HG03342 (cell line): Measurements from ENCODE around the gene PLA2G2E.
"Not testable (repeated sequence)": the region's sequence is repeated elsewhere in the genome, so short reads cannot be mapped to it uniquely, and the experiment has no call there.

Experiments used
- ATAC-seq: cut with Tn5 transposase; IDR thresholded peaks from one replicate; pipeline ENCODE4 v1.9.1; 2021; ENCODE audit warnings: mild to moderate bottlenecking, moderate library complexity; ENCODE audit not compliant: unreplicated experiment

Gene PLA2G2E

DNA sequence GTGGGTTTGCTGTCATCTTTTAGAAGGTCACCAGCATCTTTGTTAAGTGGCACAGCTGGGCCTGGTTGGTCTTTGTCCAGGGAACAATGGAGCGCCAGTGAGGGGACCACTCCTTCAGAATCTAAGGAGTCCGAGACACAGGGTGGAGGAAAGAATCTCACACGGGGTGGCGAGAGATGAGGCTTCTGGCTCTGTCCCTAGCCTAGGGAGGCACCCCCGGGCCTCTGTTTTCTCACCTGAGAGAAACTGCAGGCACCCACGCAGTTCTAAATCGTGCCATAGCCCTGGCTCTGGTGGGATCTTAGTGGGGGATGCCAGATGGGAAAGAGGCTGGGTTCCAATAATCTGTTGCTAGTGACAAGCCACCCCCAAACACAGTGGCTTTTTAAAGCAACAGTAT lies 10.9 kb upstream of the PLA2G2E start:
- no peak for ATAC-seq

- no peak for ATAC-seq
These were observed 9.4 kb upstream of the PLA2G2E start for GRCh38 chr1:19932866-19933265.

GRCh38 chr1:19927130-19927421 lies 3.7 kb upstream of the PLA2G2E start:
- ATAC-seq, result not testable (repeated sequence)

DNA sequence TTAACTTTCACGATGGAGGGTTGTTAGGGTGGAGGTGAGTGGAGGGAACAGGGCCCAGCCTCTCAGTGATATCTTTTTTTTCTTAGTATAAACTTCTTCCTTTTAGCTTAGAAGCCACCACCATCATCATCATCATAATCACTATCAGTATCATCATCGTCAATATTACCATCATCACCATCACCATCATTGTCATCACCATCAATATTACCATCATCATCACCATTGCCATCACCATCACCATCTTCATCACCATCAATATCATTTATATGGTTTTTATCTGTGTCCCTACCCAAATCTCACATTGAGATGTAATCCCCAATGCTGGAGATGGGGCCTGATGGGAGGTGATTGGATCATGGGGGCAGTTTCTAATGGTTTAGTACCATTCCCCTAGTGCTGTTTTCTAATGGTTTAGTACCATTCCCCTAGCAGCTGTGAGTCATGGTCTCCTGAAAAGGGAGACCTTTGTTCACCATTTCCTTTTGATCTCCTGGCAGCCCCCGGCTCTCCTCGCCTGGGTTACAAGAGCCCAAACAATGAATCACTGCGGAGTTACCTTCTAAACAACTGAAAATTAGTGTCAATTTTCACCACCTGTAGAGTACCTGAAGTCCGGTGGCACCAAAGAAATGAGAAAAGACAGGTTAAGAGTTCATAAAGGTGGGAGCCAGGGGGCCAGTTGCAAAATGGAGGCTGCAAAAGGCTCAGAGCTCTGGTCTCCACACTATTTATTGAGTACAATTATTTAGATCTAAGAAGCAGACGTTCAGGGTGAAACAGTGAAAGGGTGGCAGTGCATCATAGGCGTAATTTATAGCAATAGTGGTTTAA lies 3.1 kb upstream of the PLA2G2E start:
- no peak for ATAC-seq

GRCh38 chr1:19925342-19926070 lies 2.1 kb upstream of the PLA2G2E start:
- no peak for ATAC-seq

DNA sequence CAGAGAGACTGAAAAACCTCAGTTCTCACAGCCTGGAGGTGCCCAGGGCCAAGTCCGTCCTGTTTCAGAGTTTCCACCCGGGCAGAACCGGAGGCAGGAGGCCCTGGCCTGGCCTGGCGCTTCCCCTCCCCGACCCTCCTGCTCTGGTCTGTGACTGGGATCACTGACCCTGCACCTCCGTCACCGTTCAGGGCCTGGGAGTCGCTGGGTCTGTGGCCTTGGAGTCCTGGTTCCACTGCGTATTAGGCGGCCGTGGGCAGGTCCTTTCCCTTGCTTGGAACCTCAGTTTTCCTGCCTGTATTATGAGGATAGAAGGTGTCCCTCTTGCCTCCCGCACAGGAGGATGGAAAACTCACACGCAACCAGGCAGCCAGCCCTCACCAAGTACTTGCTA lies 533 bp upstream of the PLA2G2E start:
- no peak for ATAC-seq

DNA sequence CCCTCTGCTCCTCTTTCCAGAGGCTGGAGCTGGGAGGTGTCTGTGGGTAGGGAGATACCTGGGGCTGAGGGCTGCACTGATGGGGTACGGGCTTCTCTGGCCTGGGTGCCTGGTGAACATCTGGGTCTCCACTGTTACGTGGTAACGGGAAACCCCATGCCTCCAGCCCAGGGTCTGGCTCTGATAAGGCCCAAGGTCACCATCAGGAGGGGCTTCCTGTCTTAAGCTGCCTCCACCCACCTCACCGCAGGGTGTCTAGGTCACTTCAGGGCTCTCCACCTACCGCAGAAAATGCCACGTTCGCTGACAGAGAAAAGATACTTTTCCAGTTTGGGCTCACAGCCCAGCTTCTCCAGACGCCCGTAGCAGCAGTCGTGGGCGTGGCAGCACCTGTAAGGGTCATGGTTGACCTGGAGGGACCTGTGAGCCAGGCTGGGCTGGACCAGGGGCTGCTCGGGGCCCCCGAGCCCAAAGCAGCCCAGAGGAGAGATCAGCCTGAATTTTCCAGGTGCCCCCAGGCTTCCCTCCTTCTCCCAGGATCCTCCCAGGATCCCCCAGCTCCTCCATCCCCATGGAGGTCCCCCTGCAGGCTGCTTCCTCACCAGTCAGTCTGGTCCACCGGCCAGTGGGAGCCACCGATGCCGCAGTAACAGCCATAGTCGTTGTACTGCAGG lies 1.3 kb downstream of the PLA2G2E start:
- ATAC-seq, result no peak

DNA sequence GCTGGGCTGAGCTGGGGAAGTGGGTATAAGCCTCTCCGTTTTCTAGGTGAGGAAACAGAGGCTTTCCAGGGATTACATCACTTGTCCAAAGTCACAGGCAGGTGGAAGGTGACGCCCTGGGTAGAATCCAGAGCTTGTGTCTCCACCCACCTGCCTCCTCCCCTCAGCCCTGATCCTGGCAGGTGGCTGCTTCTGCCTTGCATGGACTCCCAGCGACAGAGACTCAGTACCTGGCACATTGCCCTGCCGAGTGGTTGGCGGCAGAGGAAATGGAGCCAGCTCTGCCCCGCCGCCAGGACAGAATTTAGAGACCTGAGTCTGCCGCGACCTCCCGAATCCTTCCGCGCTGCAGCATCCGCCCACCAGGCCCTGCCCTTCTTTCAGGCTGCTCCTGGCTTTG lies 2.1 kb downstream of the PLA2G2E start:
- no peak for ATAC-seq

- no peak for ATAC-seq
These were observed 3.2 kb downstream of the PLA2G2E start for GRCh38 chr1:19920132-19920710.

- ATAC-seq, result no peak
These were observed 5.4 kb downstream of the PLA2G2E start for GRCh38 chr1:19918057-19918456.

DNA sequence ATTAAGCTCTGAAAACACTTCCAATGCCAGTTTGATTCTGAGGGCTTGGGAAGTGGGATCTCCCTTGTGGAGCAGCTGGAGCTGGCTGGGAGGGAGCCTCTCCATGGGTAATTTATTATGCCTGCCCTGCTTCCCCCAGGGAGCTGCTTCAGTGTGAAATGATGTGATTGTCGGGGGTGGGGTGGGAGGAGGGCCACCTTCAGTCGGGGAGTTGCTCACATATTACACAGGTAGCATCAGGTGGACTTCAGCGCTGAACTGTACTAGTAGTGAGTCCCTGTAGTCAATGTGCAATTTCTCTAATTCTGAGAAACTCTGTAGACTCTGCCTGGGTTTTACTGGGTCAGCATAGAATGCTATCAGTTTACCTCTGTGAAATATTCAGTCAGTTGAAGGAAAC lies 12.8 kb downstream of the PLA2G2E start:
- no peak for ATAC-seq

GRCh38 chr1:19909971-19910370 lies 13.4 kb downstream of the PLA2G2E start:
- no peak for ATAC-seq

GRCh38 chr1:19909392-19909791 lies 14.0 kb downstream of the PLA2G2E start:
- ATAC-seq, result no peak

GRCh38 chr1:19907456-19907855 lies 16.0 kb downstream of the PLA2G2E start:
- ATAC-seq, result no peak

DNA sequence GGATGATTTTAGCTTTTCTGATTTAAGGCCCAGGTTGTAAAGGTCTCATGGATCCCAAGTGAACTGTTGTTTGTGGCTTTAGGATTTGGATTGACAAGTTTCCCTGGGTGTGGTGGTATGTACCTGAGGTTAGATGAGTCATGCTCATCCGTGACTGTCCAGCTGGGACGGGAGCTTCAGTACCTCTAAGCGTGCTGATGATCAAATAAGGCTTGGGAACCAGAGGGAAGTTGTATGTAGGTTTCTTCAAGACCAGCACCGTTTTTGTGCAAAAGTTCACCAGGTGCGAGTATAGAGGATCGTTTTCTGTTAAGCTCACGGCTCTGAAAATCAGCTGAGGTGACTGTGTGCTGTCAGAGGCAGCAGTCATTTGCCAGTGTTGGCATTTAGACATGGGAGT lies 19.8 kb downstream of the PLA2G2E start:
- no peak for ATAC-seq

DNA sequence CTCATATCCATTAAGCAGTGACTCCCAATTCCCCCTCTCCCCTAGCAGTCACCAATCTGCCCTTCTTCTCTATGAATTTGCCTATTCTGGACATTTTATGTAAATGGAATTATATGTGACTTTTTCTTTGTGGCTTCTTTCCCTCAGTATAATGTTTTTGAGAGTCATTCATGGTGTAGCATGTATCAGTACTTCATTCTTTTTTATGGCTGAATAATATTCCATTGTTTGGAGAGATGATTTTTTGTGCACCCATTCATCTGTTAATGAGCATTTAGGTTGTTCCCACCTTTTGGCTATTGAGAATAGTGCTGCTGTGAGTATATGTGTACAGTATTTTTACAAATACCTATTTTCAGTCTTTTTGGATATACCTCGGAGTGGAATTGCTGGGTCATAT lies 21.8 kb downstream of the PLA2G2E start:
- ATAC-seq, result no peak

DNA sequence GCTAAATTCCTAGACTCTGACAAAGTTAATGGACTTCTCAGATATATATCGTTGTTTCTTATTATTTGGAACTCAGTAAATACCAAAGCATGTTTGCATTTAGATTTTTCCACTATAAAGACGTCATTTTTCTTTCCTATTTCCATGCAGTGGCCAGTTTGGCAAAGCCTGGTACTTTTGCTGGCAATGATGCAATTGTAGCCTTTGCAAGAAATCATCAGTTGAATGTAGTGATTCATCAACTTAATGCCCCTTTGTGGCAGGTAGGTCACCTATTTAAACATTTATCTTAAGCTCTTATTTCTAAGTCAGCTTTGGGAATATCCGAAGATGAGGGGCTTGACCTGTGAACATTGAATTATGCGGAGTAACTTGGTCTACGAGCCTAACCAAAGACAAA lies 29.2 kb downstream of the PLA2G2E start:
- no peak for ATAC-seq

- ATAC-seq, result no peak
These were observed 29.7 kb downstream of the PLA2G2E start for GRCh38 chr1:19893687-19894086.

GRCh38 chr1:19892628-19893168 lies 30.7 kb downstream of the PLA2G2E start:
- ATAC-seq, result no peak

DNA sequence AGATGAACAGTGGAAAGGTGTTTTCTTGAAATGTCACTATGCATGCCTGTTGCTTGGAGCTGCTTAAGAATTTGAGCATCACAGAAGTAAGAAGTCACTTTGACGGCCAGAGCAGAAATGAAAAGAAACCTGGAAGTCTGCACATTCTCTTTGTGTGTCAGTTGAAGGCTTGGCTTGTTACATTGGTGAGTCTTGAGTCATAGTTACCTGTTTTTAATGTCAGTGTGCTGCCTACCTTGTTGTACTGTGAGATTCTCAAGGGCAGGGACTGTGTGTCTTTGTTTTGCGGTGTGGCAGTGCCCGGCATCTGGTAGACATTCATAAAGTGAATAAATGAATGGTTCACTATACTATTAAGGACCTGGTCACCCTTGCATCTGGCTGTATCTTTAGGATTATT lies 31.3 kb downstream of the PLA2G2E start:
- ATAC-seq, result no peak

DNA sequence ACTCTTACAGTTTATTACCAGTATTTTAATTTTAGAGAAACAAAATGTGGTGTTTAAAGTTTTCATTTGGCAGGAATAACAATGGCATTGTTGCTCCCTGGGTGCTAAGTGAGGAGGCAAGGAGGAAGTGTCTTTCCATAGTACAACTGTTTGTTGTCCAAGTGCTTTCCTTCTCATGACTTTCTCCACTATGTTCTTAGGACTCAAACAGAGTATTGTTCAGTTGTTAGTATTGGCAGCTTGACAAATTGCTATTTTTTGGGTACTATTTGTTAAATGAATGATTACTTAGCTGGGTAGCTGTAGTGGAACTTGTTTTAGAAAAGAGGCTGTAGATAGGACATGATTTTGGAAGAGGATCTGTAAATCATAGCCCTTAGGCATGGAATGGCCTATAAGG lies 33.8 kb downstream of the PLA2G2E start:
- ATAC-seq, result no peak
